Fibroblast of skin of right quadriceps (primary cell): ENCODE data around the gene C14orf119.
A peak's percentile ranks its signal among the peaks of the same experiment; 100 is the strongest.

ENCODE experiments used
- DNase-seq: peaks from one replicate; pipeline ENCODE4 v3.0.0-alpha.2; 2013

The C14orf119 gene

DNA sequence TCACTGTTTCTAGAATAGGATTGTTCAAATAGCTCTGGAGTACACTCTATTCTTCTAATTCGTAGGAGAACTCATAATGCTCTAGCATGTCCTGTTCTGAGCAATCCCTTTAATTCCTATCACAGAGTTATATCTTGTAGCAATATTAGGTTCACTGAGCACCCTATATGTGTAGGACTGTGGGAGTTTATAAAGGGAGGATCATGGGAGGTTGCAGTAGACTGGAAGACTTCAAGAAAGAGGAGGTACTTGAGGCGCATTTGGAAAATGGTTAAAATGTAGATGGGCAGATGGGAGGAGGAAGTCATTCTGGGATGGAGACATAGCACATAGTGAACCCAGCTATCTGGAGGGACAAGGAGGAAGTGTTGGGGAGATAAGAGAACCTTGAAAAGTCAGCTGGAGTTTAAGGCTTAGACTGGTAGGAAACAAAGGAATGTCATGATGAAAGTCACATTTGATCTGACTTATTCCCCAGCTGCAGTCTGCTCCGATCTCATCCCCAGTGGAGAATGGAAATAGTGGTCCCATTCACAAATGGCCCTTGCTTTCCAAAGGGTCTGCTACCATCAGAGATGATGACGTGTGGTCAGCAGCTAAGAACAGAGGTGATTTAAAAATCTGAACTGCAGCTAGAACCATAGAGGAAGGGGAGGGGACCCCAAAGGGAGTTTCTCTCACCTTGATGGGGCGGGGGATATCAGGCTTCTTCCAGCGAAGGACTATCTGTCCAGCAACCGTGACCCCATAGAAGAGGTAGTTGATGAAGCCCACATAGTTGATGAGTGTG lies 33.9 kb downstream of the C14orf119 start:
- no peak for DNase-seq

DNA sequence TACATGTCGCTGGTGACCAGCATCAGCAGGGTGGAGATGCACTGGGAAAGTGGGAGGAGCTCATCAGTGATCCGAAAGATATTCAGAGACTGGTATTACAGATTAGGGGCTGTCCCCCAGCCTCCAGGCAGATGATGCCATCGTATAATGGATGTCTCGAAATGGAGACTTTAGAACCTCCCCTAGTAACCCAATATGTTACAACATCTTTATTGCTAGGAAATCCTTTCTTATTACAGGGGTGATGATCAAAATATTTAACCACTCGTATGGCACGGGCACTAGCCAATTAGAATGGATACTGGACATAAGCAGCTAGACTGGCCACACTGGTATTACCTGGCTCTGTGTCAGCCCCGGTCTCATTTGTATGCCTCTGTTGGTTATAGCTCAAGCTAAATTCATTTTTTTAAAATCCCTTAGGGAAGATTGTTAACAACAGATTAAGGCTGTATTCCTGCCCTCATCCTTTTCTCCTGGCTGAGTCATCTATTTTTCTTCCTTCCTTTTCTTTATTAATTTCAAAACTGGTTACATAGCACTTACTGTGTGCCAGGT lies 34.5 kb downstream of the C14orf119 start:
- no peak for DNase-seq

GRCh38 chr14:23130871-23131270 lies 35.6 kb downstream of the C14orf119 start:
- no peak for DNase-seq

DNA sequence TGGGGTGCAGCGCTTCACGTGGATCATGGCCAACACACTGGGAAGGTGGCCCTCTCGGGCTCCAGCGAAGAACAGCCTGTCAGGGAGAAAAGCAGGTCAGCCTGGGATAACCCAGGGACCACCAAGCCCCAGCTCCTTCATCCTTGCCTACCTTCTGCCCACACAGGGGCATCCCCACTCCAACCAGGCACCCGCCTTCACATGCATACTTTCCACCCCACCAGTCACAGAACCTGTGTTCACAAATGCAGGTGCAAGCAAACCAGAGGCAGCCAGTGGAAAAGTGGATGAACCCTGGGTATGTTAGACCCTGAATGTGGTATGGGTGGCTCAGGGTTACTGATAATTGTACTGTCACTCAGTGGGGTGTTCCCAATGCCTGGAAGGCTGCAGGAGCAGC lies 36.2 kb downstream of the C14orf119 start:
- DNase-seq: no peak

DNA sequence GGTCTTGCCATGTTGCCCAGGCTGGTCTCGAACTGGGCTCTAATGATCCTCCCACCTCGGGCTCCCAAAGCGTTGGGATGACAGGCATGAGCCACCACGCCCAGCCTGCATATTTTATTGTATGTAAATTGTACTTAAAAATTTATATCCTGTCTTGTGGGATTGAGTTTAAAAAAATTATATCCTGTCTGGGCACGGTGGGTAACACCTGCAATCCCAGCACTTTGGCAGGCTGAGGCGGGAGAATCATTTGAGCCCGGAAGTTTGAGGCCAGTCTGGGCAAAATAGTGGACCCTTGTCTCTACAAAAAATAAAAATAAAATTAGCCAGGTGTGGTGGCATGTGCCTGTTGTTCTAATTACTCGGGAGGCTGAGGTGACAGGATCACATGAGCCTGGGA lies 37.7 kb downstream of the C14orf119 start:
- DNase-seq: no peak

DNA sequence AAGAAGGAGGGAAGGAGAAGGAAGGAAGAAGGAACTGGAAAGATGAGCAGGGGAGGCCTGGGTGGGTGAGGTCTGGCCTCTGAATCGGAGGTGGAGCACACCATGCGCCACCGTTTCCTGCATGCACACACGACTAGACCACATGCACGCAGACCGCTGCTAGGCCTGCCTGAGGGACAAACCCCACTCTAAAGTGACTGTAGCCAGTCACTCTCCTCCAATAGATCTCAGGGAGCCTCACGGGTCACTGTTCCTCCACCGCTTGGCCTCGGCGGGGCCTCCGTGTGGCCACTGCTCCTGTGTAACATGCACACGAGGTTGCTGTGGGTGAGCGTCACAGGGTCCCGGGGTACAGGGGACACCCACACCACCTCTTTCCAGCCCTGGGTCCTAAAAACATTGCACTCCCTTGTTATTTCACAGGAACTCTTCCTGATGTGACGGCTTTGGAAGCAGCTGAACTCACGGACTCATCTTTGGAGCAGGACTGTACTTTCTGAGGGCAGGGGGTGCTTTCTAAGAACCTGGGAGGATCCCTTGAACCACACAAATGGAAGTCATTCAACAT lies 41.3 kb downstream of the C14orf119 start:
- DNase-seq: no peak

GRCh38 chr14:23137192-23137812 lies 42.0 kb downstream of the C14orf119 start:
- no peak for DNase-seq

GRCh38 chr14:23137813-23138535 lies 42.7 kb downstream of the C14orf119 start:
- no peak for DNase-seq

- no peak for DNase-seq
Measured at GRCh38 chr14:23139874-23140273, 44.6 kb downstream of the C14orf119 start.

DNA sequence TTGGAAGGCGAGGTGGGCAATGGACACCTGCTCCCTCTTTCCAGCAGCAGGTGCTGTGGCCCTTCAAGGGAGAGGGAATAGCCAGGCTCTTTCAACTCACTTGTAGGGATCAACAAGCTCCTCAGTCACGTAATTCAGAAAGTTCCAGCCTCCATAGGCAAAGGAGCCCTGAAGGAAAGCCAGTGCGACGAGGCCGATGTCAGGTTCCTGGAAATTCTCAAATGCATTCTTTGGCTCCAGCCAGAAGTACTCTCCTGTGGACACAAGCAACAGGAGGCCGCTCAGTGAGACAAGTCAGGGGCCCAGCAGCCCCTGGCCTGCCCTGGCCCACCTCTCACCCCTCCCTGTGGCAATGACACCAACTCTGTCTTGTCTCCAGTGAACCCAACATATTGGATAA lies 45.1 kb downstream of the C14orf119 start:
- DNase-seq: no peak

- DNase-seq: peak; percentile 27
Measured at GRCh38 chr14:23141706-23142444, 46.6 kb downstream of the C14orf119 start.

- DNase-seq: no peak
Measured at GRCh38 chr14:23142826-23143225, 47.5 kb downstream of the C14orf119 start.

DNA sequence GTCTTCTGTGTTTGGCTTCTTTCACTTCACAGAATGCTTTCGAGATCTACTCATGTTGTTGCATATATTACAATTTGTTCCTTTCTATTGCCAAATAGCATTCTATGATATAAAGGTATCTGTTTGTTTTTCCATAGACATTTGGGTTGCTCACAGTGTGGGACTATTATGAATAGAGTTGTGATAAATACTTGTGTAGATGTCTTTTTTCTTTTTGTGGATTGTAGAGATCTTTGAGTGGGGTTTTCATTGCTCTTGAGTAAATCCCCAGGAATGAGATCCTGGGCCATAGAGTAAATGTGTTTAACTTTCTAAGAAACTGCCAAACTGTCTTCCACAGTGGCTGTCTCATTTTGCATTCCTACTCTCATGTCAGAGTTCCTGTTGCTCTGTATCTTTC lies 48.6 kb downstream of the C14orf119 start:
- no peak for DNase-seq

GRCh38 chr14:23145794-23146350 lies 50.6 kb downstream of the C14orf119 start:
- no peak for DNase-seq

DNA sequence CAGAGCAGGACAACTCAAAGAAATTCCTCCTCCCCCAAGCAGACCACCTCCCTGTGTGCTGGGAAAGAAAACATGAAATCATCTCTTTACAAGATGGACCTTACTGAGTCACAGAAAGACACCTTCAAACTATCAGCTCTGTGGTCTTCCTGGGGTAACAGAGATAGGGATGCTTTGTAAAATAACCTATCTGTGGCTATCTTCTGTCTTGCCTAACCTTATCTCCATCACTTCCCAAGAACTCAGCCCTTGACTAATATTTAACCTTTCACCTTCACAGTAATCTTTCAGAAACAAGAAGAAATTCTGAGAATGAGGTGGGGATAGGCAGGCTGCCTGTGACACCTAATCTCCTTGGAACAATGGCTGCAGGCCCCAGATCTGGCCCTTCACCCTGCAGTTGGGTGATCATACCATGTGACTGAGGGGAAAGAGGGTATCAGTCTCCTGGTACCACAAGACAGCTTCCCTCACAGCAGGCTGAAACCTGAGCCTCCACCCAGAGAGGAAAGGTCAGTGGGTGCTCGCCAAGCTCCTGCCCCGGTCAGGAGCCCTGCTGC lies 51.1 kb downstream of the C14orf119 start:
- DNase-seq: no peak

DNA sequence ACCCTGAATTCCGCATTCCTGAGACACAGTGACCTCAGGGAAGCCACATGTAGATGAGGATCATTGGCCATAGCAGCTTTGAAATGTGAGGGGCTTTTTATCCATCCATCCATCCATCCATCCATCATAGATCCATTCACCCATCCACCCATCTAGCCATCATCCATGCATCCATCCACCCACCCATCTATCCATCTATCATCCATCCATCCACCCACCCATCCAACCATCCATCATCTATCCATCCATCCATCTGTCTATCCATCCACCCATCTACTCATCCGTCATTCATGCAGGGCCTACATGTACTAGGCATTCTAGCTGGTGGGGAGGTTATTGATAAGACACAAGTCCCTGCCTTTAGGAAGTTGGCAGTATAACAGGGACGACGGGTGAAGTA lies 51.7 kb downstream of the C14orf119 start:
- DNase-seq: no peak

DNA sequence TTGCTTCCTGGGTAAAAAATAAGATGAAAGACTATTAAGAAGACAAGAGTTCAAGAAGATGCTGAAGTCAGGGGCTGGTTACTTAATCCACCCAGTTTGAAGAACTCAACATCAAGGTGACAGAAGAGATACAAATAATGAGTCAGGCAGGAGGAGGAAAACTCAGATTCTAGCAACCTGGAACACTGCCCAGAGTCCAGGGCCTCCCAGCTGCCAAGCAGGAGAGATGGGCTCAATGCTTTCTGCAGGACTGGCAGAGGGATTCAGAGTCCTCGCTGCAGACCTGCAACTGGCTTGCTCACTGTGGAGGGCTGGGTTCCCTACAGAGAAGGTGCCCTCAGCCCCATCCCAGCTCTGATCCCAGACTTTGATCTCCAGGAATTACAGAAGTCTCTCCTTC lies 52.4 kb downstream of the C14orf119 start:
- peak; percentile 58 for DNase-seq

- DNase-seq: peak; percentile 28
Measured at GRCh38 chr14:23148591-23149249, 53.4 kb downstream of the C14orf119 start.

DNA sequence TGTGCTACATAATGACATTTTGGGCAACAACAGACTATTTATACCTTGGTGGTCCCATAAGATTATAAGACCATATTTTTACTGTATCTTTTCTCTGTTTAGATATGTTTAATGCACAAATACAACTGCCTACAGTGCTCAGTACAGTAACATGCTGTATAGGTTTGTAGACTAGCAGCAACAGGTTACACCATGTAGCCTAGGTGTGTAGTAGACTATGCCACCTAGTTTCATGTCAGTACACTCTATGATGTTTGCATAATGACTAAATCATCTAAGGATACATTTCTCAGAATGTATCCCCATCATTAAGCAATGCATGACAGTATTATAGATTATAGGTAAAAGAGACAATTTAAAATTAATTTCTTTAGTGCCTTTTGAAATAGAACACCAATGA lies 54.4 kb downstream of the C14orf119 start:
- DNase-seq: no peak
